Measurements from ENCODE around the gene ZNF366. TPM values are rescaled to one million over a fixed set of nuclear protein-coding genes. Genes with fewer than 3 reads are reported as not detected.
A peak's percentile ranks its signal among the peaks of the same experiment; 100 is the strongest.

ZNF366 gene
- total RNA-seq, 1 donor from 2014 or later: 3.2 TPM

GRCh38 chr5:72488756-72489155, 18.5 kb downstream of the ZNF366 start:
- Histone ChIP-seq H3K36me3 (no peaks in the 10 kb centered on the region), H3K27me3 (no peaks in the 10 kb centered on the region), H3K4me3 (no peak overlapping the region), H3K4me1 (peaks cover 18% of the 10 kb centered on the region), H3K27ac (no peak overlapping the region), H3K9me3 (no peaks in the 10 kb centered on the region)
- DNase-seq (ENCODE audit: extremely low spot score in 2 of 2): no peak
- TF ChIP-seq POLR2A (IDR thresholded peaks at IDR 0.05) (no peak), CTCF (IDR thresholded peaks at IDR 0.05) (no peak), POLR2AphosphoS5 (IDR thresholded peaks at IDR 0.05; ENCODE audit: insufficient read depth in 1 of 2, low read depth in 1 of 2) (no peak)
- intact Hi-C loops (cut with DNase I): no loop called here

- H3K4me1 ChIP-seq: peaks cover 18% of the 10 kb centered on the region
- no peak for TF ChIP-seq POLR2AphosphoS5 (IDR thresholded peaks at IDR 0.05; ENCODE audit: insufficient read depth in 1 of 2, low read depth in 1 of 2)
- no peak for TF ChIP-seq POLR2A (IDR thresholded peaks at IDR 0.05)
- TF ChIP-seq CTCF (IDR thresholded peaks at IDR 0.05): no peak
- intact Hi-C loops (cut with DNase I): loop anchor here (2.0 kb wide), 1 partner anchor 76 kb away; no protein-coding TSS in a partner anchor
- no peak for DNase-seq (ENCODE audit: extremely low spot score in 2 of 2)
- H3K4me3 ChIP-seq: no peak overlapping the region
- H3K9me3 ChIP-seq: no peaks in the 10 kb centered on the region
- no peaks in the 10 kb centered on the region for H3K27me3 ChIP-seq
- H3K36me3 ChIP-seq: no peaks in the 10 kb centered on the region
- no peak overlapping the region for H3K27ac ChIP-seq
Measured at GRCh38 chr5:72487177-72487576, 20.0 kb downstream of the ZNF366 start.

- Histone ChIP-seq H3K27ac (no peak overlapping the region), H3K4me3 (no peak overlapping the region), H3K9me3 (no peaks in the 10 kb centered on the region), H3K36me3 (no peaks in the 10 kb centered on the region), H3K4me1 (peaks cover 18% of the 10 kb centered on the region), H3K27me3 (no peaks in the 10 kb centered on the region)
- no peak for TF ChIP-seq POLR2A (IDR thresholded peaks at IDR 0.05)
- intact Hi-C loops (cut with DNase I): loop anchor here (2.0 kb wide), 1 partner anchor 76 kb away; no protein-coding TSS in a partner anchor
- no peak for DNase-seq (ENCODE audit: extremely low spot score in 2 of 2)
Measured at GRCh38 chr5:72486371-72486770, 20.8 kb downstream of the ZNF366 start.

- Histone ChIP-seq H3K27ac (peak overlapping the region; percentile 22), H3K27me3 (no peaks in the 10 kb centered on the region), H3K36me3 (no peaks in the 10 kb centered on the region), H3K4me3 (no peak overlapping the region), H3K9me3 (no peaks in the 10 kb centered on the region), H3K4me1 (peaks cover 18% of the 10 kb centered on the region)
- intact Hi-C loops (cut with DNase I): no loop called here
- no peak for DNase-seq (ENCODE audit: extremely low spot score in 2 of 2)
- TF ChIP-seq POLR2AphosphoS5 (IDR thresholded peaks at IDR 0.05; ENCODE audit: insufficient read depth in 1 of 2, low read depth in 1 of 2): peak in 1 of 2 donors; percentile 57
- no peak for TF ChIP-seq POLR2A (IDR thresholded peaks at IDR 0.05)
- TF ChIP-seq CTCF (IDR thresholded peaks at IDR 0.05): no peak
Measured at GRCh38 chr5:72485430-72485974, 21.7 kb downstream of the ZNF366 start.

- no peaks in the 10 kb centered on the region for H3K36me3 ChIP-seq
- no peaks in the 10 kb centered on the region for H3K27me3 ChIP-seq
- H3K27ac ChIP-seq: no peak overlapping the region
- TF ChIP-seq POLR2AphosphoS5 (IDR thresholded peaks at IDR 0.05; ENCODE audit: insufficient read depth in 1 of 2, low read depth in 1 of 2) (no peak), POLR2A (IDR thresholded peaks at IDR 0.05) (no peak), CTCF (IDR thresholded peaks at IDR 0.05) (no peak)
- no peak for DNase-seq (ENCODE audit: extremely low spot score in 2 of 2)
- no peaks in the 10 kb centered on the region for H3K9me3 ChIP-seq
- H3K4me1 ChIP-seq: peaks cover 22% of the 10 kb centered on the region
- intact Hi-C loops (cut with DNase I): no loop called here
- no peak overlapping the region for H3K4me3 ChIP-seq
Measured at GRCh38 chr5:72482046-72482445, 25.2 kb downstream of the ZNF366 start.

All from vagina (tissue), 2 donors.